PC-3 (cell line): ENCODE data around the gene TOPORS. TPM values are rescaled to one million over a fixed set of nuclear protein-coding genes. Genes with fewer than 3 reads are reported as not detected.

Experiments
- ATAC-seq: fragments of 200-7000 bp; cut with Tn5 transposase; 2 replicates; pipeline ENCODE4 v1.9.1; 2020; ENCODE audit warnings: mild to moderate bottlenecking, moderate library complexity
- BruUV-seq: library from RNA; stranded (reverse); fragments of 400-500 nt; replicated peaks from 2 replicates; lab custom pipeline; 2021; lab: Mats Ljungman, UMichigan
- CTCF ChIA-PET: fragments of 300-600 bp; sonication (Branson Sonifier 250); formaldehyde crosslinking; loops from one replicate; lab custom pipeline; 2022; ENCODE audit warnings: antibody characterized with exemption; lab: Charles Lee
- POLR2A ChIA-PET: fragments of 300-600 bp; sonication (Branson Sonifier 250); formaldehyde crosslinking; loops from one replicate; lab custom pipeline; 2022; ENCODE audit warnings: antibody characterized with exemption; ENCODE audit not compliant: unreplicated experiment; lab: Charles Lee
- DNase-seq: peaks from one replicate; pipeline ENCODE4 v3.0.0-alpha.2; 2015
- H2AFZ ChIP-seq: fragments of 300-600 bp; sonication (generic); 2 replicates; pipeline ENCODE4 v1.6.0; 2016; ENCODE audit warnings: antibody characterized with exemption, low read length
- H3F3A ChIP-seq: fragments of 300-600 bp; sonication (generic); one replicate; pipeline ENCODE4 v1.6.0; 2017; ENCODE audit warnings: antibody characterized with exemption, low read length, control low read depth, mild to moderate bottlenecking; ENCODE audit not compliant: unreplicated experiment
- H3K27ac ChIP-seq: fragments of 300-600 bp; sonication (generic); 2 replicates; pipeline ENCODE4 v1.5.1; 2016; ENCODE audit warnings: mild to moderate bottlenecking, low read length
- H3K27me3 ChIP-seq: fragments of 300-600 bp; sonication (generic); 2 replicates; pipeline ENCODE4 v1.6.1; 2016; ENCODE audit warnings: low read length, mixed read lengths
- H3K36me3 ChIP-seq: fragments of 300-600 bp; sonication (generic); 2 replicates; pipeline ENCODE4 v1.6.1; 2016; ENCODE audit warnings: low read depth, mixed run types, low read length, mixed read lengths
- H3K4me1 ChIP-seq: fragments of 300-600 bp; sonication (generic); 2 replicates; pipeline ENCODE4 v1.5.1; 2016; ENCODE audit warnings: low read length; ENCODE audit not compliant: insufficient read depth
- H3K4me2 ChIP-seq: fragments of 300-600 bp; sonication (generic); 2 replicates; pipeline ENCODE4 v1.6.0; 2016; ENCODE audit warnings: low read length
- H3K4me3 ChIP-seq: fragments of 300-600 bp; sonication (generic); 2 replicates; pipeline ENCODE4 v1.5.1; 2016; ENCODE audit warnings: mild to moderate bottlenecking, low read length, mixed read lengths
- H3K79me2 ChIP-seq: fragments of 300-600 bp; sonication (generic); 2 replicates; pipeline ENCODE4 v1.6.1; 2017; ENCODE audit warnings: low read length, mixed read lengths
- H3K9ac ChIP-seq: fragments of 300-600 bp; sonication (generic); 2 replicates; pipeline ENCODE4 v1.6.0; 2016; ENCODE audit warnings: mild to moderate bottlenecking, low read length
- H3K9me2 ChIP-seq: fragments of 300-600 bp; sonication (generic); replicated peaks from 2 replicates; pipeline ENCODE4 v1.6.1; 2016; ENCODE audit warnings: mixed run types, low read length, mixed read lengths
- H3K9me3 ChIP-seq: fragments of 300-600 bp; sonication (generic); 2 replicates; pipeline ENCODE4 v1.6.1; 2016; ENCODE audit warnings: low read length, mixed read lengths
- H4K20me1 ChIP-seq: fragments of 300-600 bp; sonication (generic); 2 replicates; pipeline ENCODE4 v1.6.1; 2016; ENCODE audit warnings: low read length, mixed read lengths
- CTCF ChIP-seq: fragments of 300-600 bp; sonication (generic); conservative IDR thresholded peaks from 2 replicates; pipeline ENCODE4 v1.5.1; 2017; ENCODE audit warnings: antibody characterized with exemption, low read depth, mild to moderate bottlenecking, low read length
- EZH2 ChIP-seq: fragments of 300-600 bp; sonication (generic); IDR thresholded peaks from one replicate; pipeline ENCODE4 v1.6.1; 2017; ENCODE audit warnings: antibody characterized with exemption, mild to moderate bottlenecking, low read length; ENCODE audit not compliant: unreplicated experiment
- EZH2phosphoT487 ChIP-seq: fragments of 300-600 bp; sonication (generic); IDR thresholded peaks from 2 replicates; pipeline ENCODE4 v1.6.1; 2018; ENCODE audit warnings: mild to moderate bottlenecking, antibody characterized with exemption, low read length, borderline replicate concordance
- intact Hi-C: fragments of 100-400 bp; cut with micrococcal nuclease; formaldehyde crosslinking; loops from 2 replicates; pipeline ENCODE4 v1.9.0; 2023
- total RNA-seq: library from RNA; depleted of rRNA; stranded (reverse); fragments of >200 nt; gene quantifications from 2 replicates; pipeline ENCODE4 v1.2.3, GENCODE V29; 2014

The TOPORS gene
- total RNA-seq, 1 experiment from 2014 or later: 11.4 TPM

DNA sequence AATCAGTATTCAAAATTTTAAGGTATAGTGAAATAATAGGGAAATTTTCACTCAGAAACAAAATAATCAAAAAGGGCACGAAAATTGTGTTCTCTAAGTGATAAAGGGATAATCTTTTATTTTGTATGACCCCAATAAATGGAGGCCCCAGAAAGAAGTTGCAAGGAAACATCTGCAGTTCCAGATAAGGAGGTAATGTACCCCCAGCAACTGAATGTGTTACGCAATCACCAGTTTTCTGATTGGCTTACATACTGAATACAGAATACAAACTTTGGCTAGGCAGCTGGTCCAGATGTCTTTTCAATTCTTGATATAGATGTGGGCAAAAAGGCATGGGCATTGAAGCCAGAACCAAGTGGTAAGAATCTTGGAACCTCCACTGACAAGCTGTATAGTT, 1.7 kb upstream of the TOPORS start:
- Histone ChIP-seq H3K4me1 (0 out of 2 replicates have a peak, but pooled peaks cover 9% of the 10 kb centered on the region), H3K9ac (no peak overlapping the region), H3K4me2 (no peak overlapping the region), H2AFZ (no peak overlapping the region), H4K20me1 (peaks cover 7% of the 10 kb centered on the region; the same call in 1 of the 2 replicates), H3K36me3 (no peaks in the 10 kb centered on the region), H3F3A (no peaks in the 10 kb centered on the region), H3K9me2 (no peaks in the 10 kb centered on the region), H3K9me3 (no peaks in the 10 kb centered on the region), H3K27ac (no peak overlapping the region), H3K79me2 (peaks cover 29% of the 10 kb centered on the region), H3K27me3 (no peaks in the 10 kb centered on the region), H3K4me3 (no peak overlapping the region)
- DNase-seq (no peak), ATAC-seq (no peak)
- POLR2A ChIA-PET: no interaction called here
- TF ChIP-seq CTCF (no peak), EZH2phosphoT487 (no peak), EZH2 (no peak)
- no TSS peak for BruUV-seq
- CTCF ChIA-PET: interaction anchor here (1.0 kb wide), 1 partner anchor 18 kb away, joined by 3 read pairs; no protein-coding TSS in a partner anchor
- intact Hi-C loops: no loop called here

DNA sequence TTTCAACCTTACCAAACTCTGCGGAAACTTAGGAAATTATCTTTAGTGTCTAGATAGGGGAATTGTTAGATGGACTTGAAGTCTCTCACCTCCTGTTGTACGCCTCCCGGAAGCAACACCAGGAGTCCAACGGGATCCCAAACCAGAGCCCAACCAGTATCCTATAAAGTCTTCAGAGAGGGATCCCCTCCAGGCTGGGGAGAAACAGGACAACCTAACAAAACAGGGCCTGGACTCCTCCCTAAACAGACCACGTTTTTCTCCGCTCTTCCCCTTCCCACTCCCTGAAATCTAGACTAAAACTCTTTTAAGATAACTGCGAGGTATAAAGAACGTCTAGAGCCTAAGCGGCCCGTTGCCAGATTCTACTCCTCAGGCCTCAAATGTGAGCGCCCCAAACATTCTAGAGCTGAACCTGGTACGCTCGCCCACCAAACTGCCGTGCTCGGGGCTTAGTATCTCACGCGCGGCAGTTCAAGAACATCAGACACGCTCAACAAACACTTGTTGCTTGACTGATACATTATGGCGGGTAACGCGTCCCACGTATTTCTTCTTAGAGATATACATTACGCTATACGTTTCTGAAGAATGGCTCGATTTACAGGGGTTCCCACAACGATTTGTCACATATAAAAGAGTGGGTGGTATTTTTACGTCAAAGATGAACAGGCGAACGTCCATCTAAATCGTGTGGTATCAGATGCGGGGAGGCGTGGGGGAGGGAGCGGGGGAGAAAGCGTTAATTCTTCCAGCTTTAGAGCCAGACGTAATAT, 922 bp downstream of the TOPORS start:
- 0 out of 2 replicates have a peak, but pooled peaks cover 9% of the 10 kb centered on the region for H3K4me1 ChIP-seq
- H3K9ac ChIP-seq: peak overlapping the region; percentile 93
- peak overlapping the region; percentile 77 for H2AFZ ChIP-seq
- TSS peak; percentile 31 for BruUV-seq
- TF ChIP-seq CTCF: no peak
- TF ChIP-seq EZH2phosphoT487: no peak
- no peak for TF ChIP-seq EZH2
- peaks cover 56% of the 10 kb centered on the region for H3K79me2 ChIP-seq
- H4K20me1 ChIP-seq: peaks cover 7% of the 10 kb centered on the region; the same call in 1 of the 2 replicates
- intact Hi-C loops: loop anchor here (1.0 kb wide), 1 partner anchor 167 kb away; the partner anchor contains the start of gene ACO1
- peak overlapping the region; percentile 89 for H3K4me3 ChIP-seq
- ChIA-PET POLR2A (interaction anchor here (0.6 kb wide), 1 partner anchor 15 kb away, joined by 4 read pairs; no protein-coding TSS in a partner anchor), CTCF (interaction anchor here (0.6 to 1.5 kb wide), 2 partner anchors 21 to 26 kb away, joined by 4 to 5 read pairs; partner anchors contain the start of gene RIGI)
- DNase-seq (peak; percentile 43), ATAC-seq (peak; percentile 25)
- H3K9me2 ChIP-seq: no peaks in the 10 kb centered on the region
- H3K27ac ChIP-seq: peak overlapping the region; percentile 76
- H3K9me3 ChIP-seq: no peaks in the 10 kb centered on the region
- peak overlapping the region; percentile 96 for H3K4me2 ChIP-seq
- no peaks in the 10 kb centered on the region for H3K36me3 ChIP-seq
- no peaks in the 10 kb centered on the region for H3F3A ChIP-seq
- no peaks in the 10 kb centered on the region for H3K27me3 ChIP-seq
